B cell (primary cell): Measurements from ENCODE around the gene PRLH. TPM values are rescaled to one million over a fixed set of nuclear protein-coding genes. Genes with fewer than 3 reads are reported as not detected.

ENCODE experiments used
- ATAC-seq: fragments of 200-7000 bp; cut with Tn5 transposase; one replicate; pipeline ENCODE4 v1.10.0; 2021; ENCODE audit warnings: low read depth, mild to moderate bottlenecking, moderate number of reproducible peaks, moderate library complexity
- CTCF ChIA-PET: fragments of 350-600 bp; sonication (Branson Sonifier 250); formaldehyde crosslinking; loops from one replicate; lab custom pipeline; 2021; ENCODE audit warnings: antibody characterized with exemption, inconsistent platforms; lab: Charles Lee
- POLR2A ChIA-PET: fragments of 350-600 bp; sonication (Branson Sonifier 250); formaldehyde crosslinking; loops from one replicate; lab custom pipeline; 2021; ENCODE audit warnings: antibody characterized with exemption; lab: Charles Lee
- DNase-seq: peaks from one replicate; pipeline ENCODE4 v3.0.0; 2013
- H2AFZ ChIP-seq: 2 replicates; pipeline ENCODE4 v1.6.1; 2012; ENCODE audit warnings: mild to moderate bottlenecking, low read depth, low read length; ENCODE audit not compliant: insufficient read depth, poor library complexity, severe bottlenecking
- H3K27ac ChIP-seq, 2 donors: 1 replicate in 1 of 2; 2 replicates in 1 of 2; pipeline ENCODE4 v1.5.1; 2012 to 2013; ENCODE audit warnings: low read length in 2 of 2, mild to moderate bottlenecking in 2 of 2, moderate library complexity in 1 of 2
- H3K27me3 ChIP-seq, 4 experiments: fragments of 200-600 bp in 1 of 4; sonication (generic) in 1 of 4; replicated peaks in 1 of 4; 1 replicate in 2 of 4; 2 replicates in 2 of 4; pipeline versions ENCODE4 v1.6.1 to v1.7.0; 2013 to 2016; ENCODE audit warnings: low read length in 3 of 4, mild to moderate bottlenecking in 2 of 4, mixed read lengths in 1 of 4, moderate library complexity in 1 of 4; ENCODE audit not compliant: insufficient read depth in 4 of 4, control insufficient read depth in 3 of 4; ENCODE audit errors: control extremely low read depth in 1 of 4
- H3K36me3 ChIP-seq, 2 experiments: replicated peaks in 1 of 2; 1 replicate in 1 of 2; 2 replicates in 1 of 2; pipeline versions ENCODE4 v1.6.1 to v1.7.1; 2013; ENCODE audit warnings: low read length in 1 of 2; ENCODE audit not compliant: insufficient read depth in 2 of 2, control insufficient read depth in 1 of 2; ENCODE audit errors: control extremely low read depth in 1 of 2, extremely low read depth in 1 of 2
- H3K4me1 ChIP-seq, 2 donors: fragments of 200-600 bp in 1 of 2; sonication (generic) in 1 of 2; 1 replicate in 1 of 2; 2 replicates in 1 of 2; pipeline versions ENCODE4 v1.5.1 to v1.6.1; 2013 to 2017; ENCODE audit warnings: low read length in 2 of 2; ENCODE audit not compliant: control insufficient read depth in 2 of 2, insufficient read depth in 2 of 2
- H3K4me2 ChIP-seq: replicated peaks from 2 replicates; pipeline ENCODE3; 2012; ENCODE audit warnings: mild to moderate bottlenecking, low read depth, low read length; ENCODE audit not compliant: poor library complexity, severe bottlenecking
- H3K4me3 ChIP-seq, 5 experiments: fragments of 200-600 bp in 1 of 5; sonication (generic) in 1 of 5; 1 replicate in 3 of 5; 2 replicates in 2 of 5; pipeline versions ENCODE4 v1.5.1 to v1.7.0; 2011 to 2016; ENCODE audit warnings: low read length in 4 of 5, mild to moderate bottlenecking in 4 of 5, low read depth in 2 of 5, control low read depth in 1 of 5, moderate library complexity in 1 of 5; ENCODE audit not compliant: insufficient read depth in 1 of 5; ENCODE audit errors: control extremely low read depth in 1 of 5, extremely low read depth in 1 of 5
- H3K79me2 ChIP-seq: fragments of 200-600 bp; sonication (generic); one replicate; pipeline ENCODE4 v1.6.0; 2016; ENCODE audit warnings: low read length; ENCODE audit not compliant: control insufficient read depth, insufficient read depth
- H3K9ac ChIP-seq: fragments of 200-600 bp; sonication (generic); 2 replicates; pipeline ENCODE4 v1.6.1; 2017; ENCODE audit warnings: mild to moderate bottlenecking, low read length, moderate library complexity
- H3K9me3 ChIP-seq, 3 donors: one replicate each; pipeline versions ENCODE4 v1.6.1 to v1.7.1; 2013; ENCODE audit warnings: low read length in 2 of 3; ENCODE audit not compliant: control insufficient read depth in 2 of 3, insufficient read depth in 1 of 3; ENCODE audit errors: control extremely low read depth in 1 of 3
- H4K20me1 ChIP-seq: 2 replicates; pipeline ENCODE4 v1.6.0; 2012; ENCODE audit warnings: mild to moderate bottlenecking, low read length; ENCODE audit not compliant: insufficient read depth, control insufficient read depth, poor library complexity, severe bottlenecking
- H3K27ac Mint-ChIP-seq: one replicate; pipeline ENCODE4 v1.8.0; 2021; ENCODE audit warnings: mixed read lengths
- H3K27me3 Mint-ChIP-seq: one replicate; pipeline ENCODE4 v1.8.0; 2021; ENCODE audit warnings: mixed read lengths
- H3K4me1 Mint-ChIP-seq: one replicate; pipeline ENCODE4 v1.8.0; 2021; ENCODE audit warnings: mixed read lengths
- H3K4me3 Mint-ChIP-seq: one replicate; pipeline ENCODE4 v1.8.0; 2021; ENCODE audit warnings: mixed read lengths
- H3K9me3 Mint-ChIP-seq: one replicate; pipeline ENCODE4 v1.8.0; 2022; ENCODE audit warnings: mixed read lengths; ENCODE audit not compliant: insufficient read depth
- CTCF ChIP-seq: fragments of 200-600 bp; IDR thresholded peaks from one replicate; pipeline ENCODE4 v1.8.0; 2022; ENCODE audit warnings: antibody characterized with exemption, mild to moderate bottlenecking
- EZH2 ChIP-seq: IDR thresholded peaks from 2 replicates; pipeline ENCODE4 v1.6.1; 2012; ENCODE audit warnings: borderline replicate concordance, low read depth, mild to moderate bottlenecking, moderate library complexity, low read length; ENCODE audit not compliant: insufficient read depth, poor library complexity, severe bottlenecking
- WGBS: methylation state at CpG from one replicate; pipeline ENCODE4 v1.1.5; 2013; ENCODE audit warnings: missing lambda C conversion rate; ENCODE audit not compliant: insufficient coverage; 5-methylcytosine and 5-hydroxymethylcytosine counted together
- intact Hi-C: fragments of 100-400 bp; cut with micrococcal nuclease; formaldehyde crosslinking; loops from one replicate; pipeline ENCODE4 v1.10.0; 2022
- polyA plus RNA-seq: library from polyadenylated mRNA; depleted of rRNA; stranded (reverse); fragments of >200 nt; gene quantifications from 2 replicates; pipeline ENCODE4 v1.2.3, GENCODE V29; 2012
- total RNA-seq, 2 donors: library from RNA; stranded (reverse); fragments of 120-200 nt in 1 of 2; gene quantifications; 1 replicate in 1 of 2; 2 replicates in 1 of 2; pipeline versions ENCODE4 v1.2.3 to v1.2.4, GENCODE V29; 2013 to 2022

Gene PRLH
- total and polyA plus RNA-seq, 2 donors (not counting 1 experiment from before 2014, with no cell fraction given): not detected

- no peak for TF ChIP-seq CTCF
- TF ChIP-seq EZH2: no peak
Measured at GRCh38 chr2:237552908-237553307, 13.5 kb upstream of the PRLH start.

GRCh38 chr2:237553948-237554347 lies 12.4 kb upstream of the PRLH start:
- intact Hi-C loops: no loop called here
- DNase-seq (no peak), ATAC-seq (no peak)
- Histone ChIP-seq H3K4me3 (no peak overlapping the region), H3K4me2 (no peak overlapping the region), H2AFZ (no peak overlapping the region), H3K4me1 (no peaks in the 10 kb centered on the region), H4K20me1 (no peaks in the 10 kb centered on the region), H3K9ac (no peak overlapping the region), H3K27ac (no peak overlapping the region), H3K27me3 (peaks cover 0 to 3% (median 0%) of the 10 kb centered on the region in 4 experiments), H3K79me2 (no peaks in the 10 kb centered on the region), H3K9me3 (peaks cover 2 to 13% (median 11%) of the 10 kb centered on the region in 3 donors), H3K36me3 (no peaks in the 10 kb centered on the region)
- Mint-ChIP-seq H3K9me3 (no peaks in the 10 kb centered on the region), H3K27me3 (peaks cover 29% of the 10 kb centered on the region), H3K4me3 (no peak overlapping the region), H3K4me1 (no peaks in the 10 kb centered on the region), H3K27ac (no peak overlapping the region)
- TF ChIP-seq CTCF: no peak
- TF ChIP-seq EZH2: no peak
- ChIA-PET POLR2A (no interaction called here), CTCF (no interaction called here)
- WGBS: 91% methylated on average over 5 of the region's 7 CpGs

More at GRCh38 chr2:237552908-237553307, 13.5 kb upstream of the PRLH start:
- Histone ChIP-seq H3K4me3 (no peak overlapping the region), H3K9ac (no peak overlapping the region), H4K20me1 (no peaks in the 10 kb centered on the region), H3K27ac (no peak overlapping the region), H3K4me2 (no peak overlapping the region), H3K79me2 (no peaks in the 10 kb centered on the region), H3K36me3 (no peaks in the 10 kb centered on the region), H3K9me3 (peaks cover 2 to 13% (median 11%) of the 10 kb centered on the region in 3 donors), H2AFZ (no peak overlapping the region), H3K4me1 (no peaks in the 10 kb centered on the region), H3K27me3 (peaks cover 0 to 3% (median 0%) of the 10 kb centered on the region in 4 experiments)
- H3K27me3 Mint-ChIP-seq: peaks cover 25% of the 10 kb centered on the region
- whole genome bisulfite sequencing: 94% methylated on average over 6 of the region's 6 CpGs
- ChIA-PET POLR2A (no interaction called here), CTCF (no interaction called here)
- H3K27ac Mint-ChIP-seq: no peak overlapping the region
- H3K4me1 Mint-ChIP-seq: no peaks in the 10 kb centered on the region
- H3K4me3 Mint-ChIP-seq: no peak overlapping the region
- intact Hi-C loops: no loop called here
- DNase-seq (no peak), ATAC-seq (no peak)
- no peaks in the 10 kb centered on the region for H3K9me3 Mint-ChIP-seq
